Measurements from ENCODE around the gene SYCE3. TPM values are rescaled to one million over a fixed set of nuclear protein-coding genes. Genes with fewer than 3 reads are reported as not detected.

SYCE3 gene
- total and polyA plus RNA-seq, 2 experiments from 2014 or later = not detected

DNA sequence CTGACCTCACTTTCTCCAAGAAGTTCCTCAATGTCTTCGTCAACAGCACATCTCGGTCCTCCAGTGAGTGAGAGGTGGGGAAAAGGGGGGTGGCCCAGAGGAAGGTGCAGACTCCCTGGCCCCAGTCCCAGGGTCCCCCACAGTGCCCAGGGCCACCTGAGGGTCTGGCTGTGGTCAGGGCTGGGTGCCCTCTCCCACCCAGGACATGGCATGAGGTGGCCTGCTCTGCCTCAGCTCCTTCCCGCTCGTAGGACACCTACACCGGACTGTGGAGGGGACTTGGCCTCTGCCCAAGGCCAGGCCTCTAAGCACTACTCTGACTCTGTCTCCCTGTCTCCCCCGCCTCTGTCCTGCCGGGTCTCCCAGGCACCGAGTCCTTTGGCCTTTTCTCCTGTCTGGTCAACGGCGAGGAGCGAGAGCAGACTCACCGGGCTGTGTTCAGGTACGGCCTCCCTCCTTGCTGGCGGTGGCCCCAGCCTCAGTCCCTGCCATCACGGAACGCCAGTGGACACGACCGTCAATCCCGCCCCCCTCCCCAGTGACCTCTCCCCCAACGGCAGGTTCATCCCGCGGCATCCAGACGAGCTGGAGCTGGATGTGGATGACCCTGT, 42.4 kb upstream of the SYCE3 start:
- Histone ChIP-seq H3K36me3 (ENCODE audit: insufficient read depth) (no peaks in the 10 kb centered on the region), H3F3A (replicated peaks; ENCODE audit: low read depth) (no peaks in the 10 kb centered on the region), H3K4me3 (no peak overlapping the region), H3K79me2 (replicated peaks; ENCODE audit: insufficient read depth) (no peaks in the 10 kb centered on the region), H3K27me3 (ENCODE audit: insufficient read depth) (peaks cover 62% of the 10 kb centered on the region), H3K4me2 (no peak overlapping the region), H3K4me1 (ENCODE audit: insufficient read depth) (no peaks in the 10 kb centered on the region; the same call in 1 of the 2 replicates), H4K20me1 (replicated peaks; ENCODE audit: insufficient read depth) (no peaks in the 10 kb centered on the region), H3K27ac (ENCODE audit: low read depth) (no peak overlapping the region), H3K9me2 (ENCODE audit: insufficient read depth) (no peaks in the 10 kb centered on the region), H2AFZ (no peak overlapping the region)
- Mint-ChIP-seq H3K27me3 (ENCODE audit: insufficient read depth, low read depth, poor library complexity) (peaks cover 59% of the 10 kb centered on the region), H3K4me1 (peaks cover 12% of the 10 kb centered on the region), H3K36me3 (ENCODE audit: low read depth) (no peaks in the 10 kb centered on the region; the same call in 2 of the 3 replicates), H3K27ac (no peak overlapping the region), H3K4me3 (no peak overlapping the region), H3K9me3 (no peaks in the 10 kb centered on the region)
- DNase-seq (ENCODE audit: low spot score) (no peak), ATAC-seq (no peak)
- TF ChIP-seq EZH2phosphoT487 (IDR thresholded peaks at IDR 0.05; ENCODE audit: unreplicated experiment) (no peak), EZH2 (IDR thresholded peaks at IDR 0.05; ENCODE audit: low read depth, unreplicated experiment) (no peak), STAT1 (IDR thresholded peaks at IDR 0.05; ENCODE audit: unreplicated experiment) (no peak), POLR2AphosphoS5 (IDR thresholded peaks at IDR 0.05; ENCODE audit: low read depth) (no peak), CTCF (conservative IDR thresholded peaks at IDR 0.05; ENCODE audit: low read depth in 2 of 2) (no peak), CREB1 (CRISPR knock-in tag; IDR thresholded peaks at IDR 0.05; ENCODE audit: low read depth) (no peak), ZNF331 (CRISPR knock-in tag; IDR thresholded peaks at IDR 0.05; ENCODE audit: low read depth) (no peak)

DNA sequence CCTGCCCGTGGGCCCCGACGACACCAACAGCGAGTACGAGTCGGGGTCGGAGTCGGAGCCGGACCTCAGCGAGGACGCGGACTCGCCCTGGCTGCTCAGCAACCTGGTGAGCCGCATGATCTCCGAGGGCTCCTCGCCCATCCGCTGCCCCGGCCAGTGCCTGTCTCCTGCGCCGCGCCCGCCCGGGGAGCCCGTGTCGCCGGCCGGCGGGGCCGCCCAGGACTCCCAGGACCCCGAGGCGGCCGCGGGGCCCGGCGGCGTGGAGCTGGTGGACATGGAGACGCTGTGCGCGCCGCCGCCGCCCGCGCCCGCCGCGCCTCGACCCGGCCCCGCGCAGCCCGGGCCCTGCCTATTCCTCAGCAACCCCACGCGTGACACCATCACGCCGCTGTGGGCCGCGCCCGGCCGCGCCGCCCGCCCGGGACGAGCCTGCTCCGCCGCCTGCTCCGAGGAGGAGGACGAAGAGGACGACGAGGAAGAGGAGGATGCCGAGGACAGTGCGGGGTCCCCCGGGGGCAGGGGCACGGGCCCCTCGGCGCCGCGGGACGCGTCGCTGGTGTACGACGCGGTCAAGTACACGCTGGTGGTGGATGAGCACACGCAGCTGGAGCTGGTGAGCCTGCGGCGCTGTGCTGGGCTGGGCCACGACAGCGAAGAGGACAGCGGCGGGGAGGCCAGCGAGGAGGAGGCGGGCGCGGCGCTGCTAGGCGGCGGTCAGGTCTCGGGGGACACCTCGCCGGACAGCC, 41.7 kb upstream of the SYCE3 start:
- no peak overlapping the region for H3K27ac Mint-ChIP-seq
- H3K9me3 Mint-ChIP-seq = 0 out of 3 replicates have a peak, but pooled peaks cover 3% of the 10 kb centered on the region
- H3K4me3 Mint-ChIP-seq = no peak overlapping the region
- H3K36me3 Mint-ChIP-seq (ENCODE audit: low read depth) = peaks cover 3% of the 10 kb centered on the region; the same call in 1 of the 3 replicates
- H3K27me3 Mint-ChIP-seq (ENCODE audit: insufficient read depth, low read depth, poor library complexity) = peaks cover 62% of the 10 kb centered on the region
- 0 out of 2 replicates have a peak overlapping the region, but pooled peaks have one; percentile 76 for H2AFZ ChIP-seq
- H3K4me1 Mint-ChIP-seq = peaks cover 16% of the 10 kb centered on the region
- H3K27ac ChIP-seq (ENCODE audit: low read depth) = no peak overlapping the region
- H3K4me3 ChIP-seq = peak overlapping the region; percentile 51
- ATAC-seq = no peak; the same call in 2 of the 3 replicates
- no peaks in the 10 kb centered on the region for H4K20me1 ChIP-seq (replicated peaks; ENCODE audit: insufficient read depth)
- H3K79me2 ChIP-seq (replicated peaks; ENCODE audit: insufficient read depth) = no peaks in the 10 kb centered on the region
- H3K36me3 ChIP-seq (ENCODE audit: insufficient read depth) = no peaks in the 10 kb centered on the region
- no peaks in the 10 kb centered on the region; the same call in 1 of the 2 replicates for H3K4me1 ChIP-seq (ENCODE audit: insufficient read depth)
- peak overlapping the region; percentile 81 for H3K4me2 ChIP-seq
- H3K27me3 ChIP-seq (ENCODE audit: insufficient read depth) = peaks cover 68% of the 10 kb centered on the region
- H3K9me2 ChIP-seq (ENCODE audit: insufficient read depth) = no peaks in the 10 kb centered on the region
- H3F3A ChIP-seq (replicated peaks; ENCODE audit: low read depth) = no peaks in the 10 kb centered on the region
- peak; percentile 34 for DNase-seq (ENCODE audit: low spot score)
- TF ChIP-seq, protein P1, sequence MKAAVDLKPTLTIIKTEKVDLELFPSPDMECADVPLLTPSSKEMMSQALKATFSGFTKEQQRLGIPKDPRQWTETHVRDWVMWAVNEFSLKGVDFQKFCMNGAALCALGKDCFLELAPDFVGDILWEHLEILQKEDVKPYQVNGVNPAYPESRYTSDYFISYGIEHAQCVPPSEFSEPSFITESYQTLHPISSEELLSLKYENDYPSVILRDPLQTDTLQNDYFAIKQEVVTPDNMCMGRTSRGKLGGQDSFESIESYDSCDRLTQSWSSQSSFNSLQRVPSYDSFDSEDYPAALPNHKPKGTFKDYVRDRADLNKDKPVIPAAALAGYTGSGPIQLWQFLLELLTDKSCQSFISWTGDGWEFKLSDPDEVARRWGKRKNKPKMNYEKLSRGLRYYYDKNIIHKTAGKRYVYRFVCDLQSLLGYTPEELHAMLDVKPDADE (IDR thresholded peaks at IDR 0.05) = no peak
- TF ChIP-seq POLR2AphosphoS5 (IDR thresholded peaks at IDR 0.05; ENCODE audit: low read depth) (no peak), CTCF (conservative IDR thresholded peaks at IDR 0.05; ENCODE audit: low read depth in 2 of 2) (no peak), CREB1 (CRISPR knock-in tag; IDR thresholded peaks at IDR 0.05; ENCODE audit: low read depth) (no peak)

Measured in GM23338 (cell line).